ENCODE results near the gene KCNK3. TPM values are rescaled to one million over a fixed set of nuclear protein-coding genes. Genes with fewer than 3 reads are reported as not detected.

Gene KCNK3
- total RNA-seq, 6 experiments from 2014 or later = not detected

DNA sequence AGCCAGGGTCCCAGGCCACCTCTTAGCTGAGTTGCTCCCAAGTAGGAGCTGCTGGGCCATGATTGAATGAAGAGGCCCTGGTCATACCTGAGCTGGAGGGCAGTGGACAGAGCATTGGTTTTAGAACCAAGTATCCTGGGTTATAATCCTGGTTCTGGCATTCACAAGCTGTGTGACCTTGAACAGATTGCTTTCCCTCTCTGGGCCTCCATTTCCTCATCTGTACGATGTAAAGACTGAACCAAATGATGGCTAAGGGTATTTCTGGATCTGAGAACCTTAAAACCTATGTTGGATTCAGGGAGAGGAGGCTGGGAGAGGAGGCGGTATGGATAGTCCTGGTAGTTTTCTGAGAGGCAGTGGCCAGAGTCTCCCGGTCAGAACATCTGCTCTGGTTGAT, 31.0 kb downstream of the KCNK3 start:
- TF ChIP-seq, protein P1, sequence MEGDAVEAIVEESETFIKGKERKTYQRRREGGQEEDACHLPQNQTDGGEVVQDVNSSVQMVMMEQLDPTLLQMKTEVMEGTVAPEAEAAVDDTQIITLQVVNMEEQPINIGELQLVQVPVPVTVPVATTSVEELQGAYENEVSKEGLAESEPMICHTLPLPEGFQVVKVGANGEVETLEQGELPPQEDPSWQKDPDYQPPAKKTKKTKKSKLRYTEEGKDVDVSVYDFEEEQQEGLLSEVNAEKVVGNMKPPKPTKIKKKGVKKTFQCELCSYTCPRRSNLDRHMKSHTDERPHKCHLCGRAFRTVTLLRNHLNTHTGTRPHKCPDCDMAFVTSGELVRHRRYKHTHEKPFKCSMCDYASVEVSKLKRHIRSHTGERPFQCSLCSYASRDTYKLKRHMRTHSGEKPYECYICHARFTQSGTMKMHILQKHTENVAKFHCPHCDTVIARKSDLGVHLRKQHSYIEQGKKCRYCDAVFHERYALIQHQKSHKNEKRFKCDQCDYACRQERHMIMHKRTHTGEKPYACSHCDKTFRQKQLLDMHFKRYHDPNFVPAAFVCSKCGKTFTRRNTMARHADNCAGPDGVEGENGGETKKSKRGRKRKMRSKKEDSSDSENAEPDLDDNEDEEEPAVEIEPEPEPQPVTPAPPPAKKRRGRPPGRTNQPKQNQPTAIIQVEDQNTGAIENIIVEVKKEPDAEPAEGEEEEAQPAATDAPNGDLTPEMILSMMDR (IDR thresholded peaks at IDR 0.05) = no peak
- DNase-seq = no peak
- Mint-ChIP-seq H3K4me3 (peak overlapping the region; percentile 20; the same call in 1 of the 2 replicates), H3K9me3 (no peaks in the 10 kb centered on the region), H3K27ac (peak overlapping the region; percentile 91), H3K4me1 (ENCODE audit: low read depth) (peaks cover 46% of the 10 kb centered on the region), H3K36me3 (ENCODE audit: low read depth) (no peaks in the 10 kb centered on the region), H3K27me3 (ENCODE audit: insufficient read depth) (peaks cover 3% of the 10 kb centered on the region)

DNA sequence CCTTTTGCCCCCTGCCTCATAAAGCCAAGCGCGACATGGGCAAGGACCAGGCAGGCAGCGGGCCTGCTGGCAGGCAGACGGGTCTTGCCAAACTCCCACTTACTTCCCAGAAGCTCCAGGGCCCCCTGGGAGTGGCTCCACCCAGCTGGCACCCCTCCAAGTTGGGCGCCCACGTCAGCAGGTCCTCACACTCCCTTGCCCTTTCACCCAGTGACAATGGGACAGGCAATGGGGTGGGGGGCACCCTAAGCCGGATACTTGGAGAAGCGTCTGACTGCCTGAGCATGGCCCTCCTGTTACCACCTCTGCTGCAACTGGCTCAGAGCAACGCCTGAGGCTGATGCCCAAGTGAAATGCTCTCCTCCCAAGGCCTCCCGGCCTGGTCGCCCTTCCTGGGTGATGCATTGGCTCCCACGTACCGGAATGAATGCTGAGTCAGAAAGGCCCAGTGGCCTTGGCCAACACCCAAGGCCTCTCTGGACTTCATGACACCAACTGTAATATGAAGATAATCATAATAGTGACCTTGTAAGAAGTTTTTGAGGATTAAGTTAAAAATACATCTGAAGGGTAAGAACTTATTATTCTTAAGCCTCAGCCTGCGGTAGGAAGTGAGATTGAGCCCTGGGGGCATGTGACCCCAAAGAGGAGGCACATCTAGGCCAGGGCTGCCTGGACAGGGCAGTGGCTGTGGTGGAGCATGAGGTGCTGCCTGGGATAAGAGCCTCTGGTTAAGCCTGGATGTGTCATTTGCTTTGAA, 31.6 kb downstream of the KCNK3 start:
- Mint-ChIP-seq H3K4me1 (ENCODE audit: low read depth) (peaks cover 46% of the 10 kb centered on the region), H3K27ac (peak overlapping the region; percentile 91), H3K36me3 (ENCODE audit: low read depth) (no peaks in the 10 kb centered on the region), H3K9me3 (no peaks in the 10 kb centered on the region), H3K4me3 (peak overlapping the region; percentile 20), H3K27me3 (ENCODE audit: insufficient read depth) (peaks cover 3% of the 10 kb centered on the region)
- TF ChIP-seq, protein P1 (IDR thresholded peaks at IDR 0.05) = no peak
- DNase-seq = peak; percentile 86

DNA sequence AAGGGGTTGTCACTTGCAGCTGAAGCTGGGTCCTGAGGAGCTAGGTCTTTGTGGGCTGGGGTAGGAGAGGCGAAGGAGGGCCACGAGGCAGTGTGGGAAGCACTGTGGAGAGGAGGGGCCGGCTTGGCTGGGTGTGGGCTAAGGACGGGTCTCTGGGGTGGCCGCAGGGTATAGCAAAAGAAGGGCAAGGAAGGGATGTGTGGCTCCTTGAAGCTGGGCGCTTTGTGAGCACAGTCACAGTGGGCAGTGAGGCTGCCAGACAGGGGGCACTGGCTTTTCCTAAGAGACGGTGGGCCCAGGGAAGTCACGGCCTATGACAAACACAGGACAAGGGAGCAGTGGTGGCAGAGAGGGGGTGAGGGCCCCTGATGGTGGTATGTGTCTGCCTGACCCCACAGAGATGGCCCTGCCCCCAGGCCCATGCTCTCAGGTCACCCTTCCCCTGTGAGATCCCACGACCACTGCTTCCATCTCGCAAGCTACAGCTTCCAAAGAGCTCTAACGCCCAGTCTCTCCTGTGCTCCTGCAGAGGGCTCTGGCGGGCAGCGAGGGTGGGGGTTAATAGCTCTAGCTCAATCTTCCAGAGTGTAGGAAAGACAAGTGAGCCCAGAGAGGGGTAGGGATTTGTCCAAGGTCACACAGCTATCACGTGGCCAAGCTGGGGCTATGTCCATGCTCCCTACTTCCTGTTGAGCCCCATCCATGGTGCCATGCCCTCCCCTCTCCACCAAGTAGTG, 32.4 kb downstream of the KCNK3 start:
- no peaks in the 10 kb centered on the region for H3K9me3 Mint-ChIP-seq
- peaks cover 45% of the 10 kb centered on the region for H3K4me1 Mint-ChIP-seq (ENCODE audit: low read depth)
- no peak for DNase-seq
- no peaks in the 10 kb centered on the region for H3K36me3 Mint-ChIP-seq (ENCODE audit: low read depth)
- TF ChIP-seq, protein P1 (IDR thresholded peaks at IDR 0.05) = no peak
- peaks cover 3% of the 10 kb centered on the region for H3K27me3 Mint-ChIP-seq (ENCODE audit: insufficient read depth)
- peak overlapping the region; percentile 18; the same call in 1 of the 2 replicates for H3K4me3 Mint-ChIP-seq
- H3K27ac Mint-ChIP-seq = peak overlapping the region; percentile 91

DNA sequence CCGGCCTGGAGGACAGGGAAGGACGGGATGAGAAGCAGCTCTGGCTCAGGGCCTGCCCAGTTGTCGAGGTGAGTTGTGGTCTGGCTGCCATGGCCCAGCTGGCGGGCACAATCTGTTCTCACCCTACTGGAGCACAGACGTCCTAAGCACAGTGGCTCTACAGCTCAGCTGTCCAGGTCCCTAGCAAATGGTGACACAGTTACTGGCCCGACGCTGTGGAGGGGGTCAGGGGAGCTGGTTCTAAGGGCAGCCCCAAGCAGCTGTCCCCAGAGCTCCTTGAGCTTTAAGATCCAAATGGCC, 32.9 kb downstream of the KCNK3 start:
- Mint-ChIP-seq H3K27ac (no peak overlapping the region), H3K27me3 (ENCODE audit: insufficient read depth) (peaks cover 2% of the 10 kb centered on the region), H3K4me3 (no peak overlapping the region), H3K9me3 (no peaks in the 10 kb centered on the region), H3K4me1 (ENCODE audit: low read depth) (peaks cover 40% of the 10 kb centered on the region), H3K36me3 (ENCODE audit: low read depth) (no peaks in the 10 kb centered on the region)
- DNase-seq = no peak
- TF ChIP-seq, protein P1 (IDR thresholded peaks at IDR 0.05) = no peak

DNA sequence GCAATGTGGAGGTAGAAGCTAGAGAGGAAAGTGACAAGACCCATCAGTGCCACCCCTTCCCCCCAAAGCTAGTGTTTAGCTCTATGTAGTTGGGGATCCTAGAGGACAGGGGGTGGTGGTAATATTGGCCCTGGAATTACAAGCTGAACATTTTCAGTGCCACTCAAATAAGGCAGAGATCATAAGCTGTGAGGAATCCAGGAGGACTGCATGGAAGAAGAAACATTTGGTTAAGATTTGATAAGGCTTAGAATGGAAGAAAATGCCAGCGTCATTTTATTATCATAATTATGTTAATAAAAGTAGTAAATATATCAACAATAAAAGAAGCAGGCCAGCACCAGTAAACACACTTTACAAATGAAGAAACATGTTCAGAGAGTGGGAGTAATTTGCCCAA, 33.7 kb downstream of the KCNK3 start:
- Mint-ChIP-seq H3K36me3 (ENCODE audit: low read depth) (no peaks in the 10 kb centered on the region), H3K4me3 (no peak overlapping the region), H3K9me3 (no peaks in the 10 kb centered on the region), H3K27ac (no peak overlapping the region), H3K27me3 (ENCODE audit: insufficient read depth) (peaks cover 1% of the 10 kb centered on the region), H3K4me1 (ENCODE audit: low read depth) (peaks cover 33% of the 10 kb centered on the region)
- TF ChIP-seq, protein P1 (IDR thresholded peaks at IDR 0.05) = no peak
- no peak for DNase-seq
